ENCODE data around the gene NKAIN4.
A peak's percentile ranks its signal among the peaks of the same experiment; 100 is the strongest.

The NKAIN4 gene

DNA sequence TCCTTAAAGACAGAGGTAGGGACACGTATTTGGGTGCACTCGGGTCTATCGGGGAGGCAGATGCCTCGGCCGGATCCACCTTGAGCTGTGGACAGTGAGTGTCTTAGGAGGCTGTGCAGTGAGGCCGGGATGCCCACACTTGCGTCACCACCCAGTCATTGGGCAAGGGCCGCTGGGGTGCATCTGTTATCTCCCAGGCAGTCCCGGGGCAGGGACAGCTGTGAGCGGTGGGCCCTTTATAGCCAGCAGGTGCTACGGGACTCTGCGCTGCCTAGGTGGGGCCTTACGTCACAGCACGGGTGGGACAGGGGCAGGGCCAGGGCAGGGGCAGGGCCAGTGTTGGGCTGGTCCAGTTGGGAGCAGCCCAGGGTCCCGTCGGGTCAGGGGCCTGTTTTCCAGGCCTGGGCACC lies 38.0 kb upstream of the NKAIN4 start:
- no peak overlapping the region for H3K27ac ChIP-seq

DNA sequence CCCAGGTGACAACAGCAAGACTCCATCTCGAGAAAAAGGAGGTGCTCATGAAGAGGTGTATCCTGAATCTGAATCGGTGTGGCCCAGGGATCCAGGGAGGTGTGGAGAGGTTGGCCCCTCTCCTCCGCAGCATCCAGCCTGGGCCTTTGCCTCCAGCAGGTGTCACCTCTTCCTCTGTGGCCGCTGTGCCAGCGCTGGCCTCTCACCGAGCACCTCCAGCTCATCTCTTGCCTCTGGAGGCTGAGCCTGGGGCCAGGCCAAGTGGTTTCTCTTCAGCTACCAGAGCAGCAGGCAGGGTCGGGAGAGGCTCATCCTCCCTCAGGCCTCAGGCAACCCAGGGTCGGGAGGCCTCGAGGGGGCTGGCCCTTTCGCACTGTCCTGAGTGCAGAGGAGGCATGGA lies 37.5 kb upstream of the NKAIN4 start:
- H3K27ac ChIP-seq = no peak overlapping the region
- TF ChIP-seq, protein P1, sequence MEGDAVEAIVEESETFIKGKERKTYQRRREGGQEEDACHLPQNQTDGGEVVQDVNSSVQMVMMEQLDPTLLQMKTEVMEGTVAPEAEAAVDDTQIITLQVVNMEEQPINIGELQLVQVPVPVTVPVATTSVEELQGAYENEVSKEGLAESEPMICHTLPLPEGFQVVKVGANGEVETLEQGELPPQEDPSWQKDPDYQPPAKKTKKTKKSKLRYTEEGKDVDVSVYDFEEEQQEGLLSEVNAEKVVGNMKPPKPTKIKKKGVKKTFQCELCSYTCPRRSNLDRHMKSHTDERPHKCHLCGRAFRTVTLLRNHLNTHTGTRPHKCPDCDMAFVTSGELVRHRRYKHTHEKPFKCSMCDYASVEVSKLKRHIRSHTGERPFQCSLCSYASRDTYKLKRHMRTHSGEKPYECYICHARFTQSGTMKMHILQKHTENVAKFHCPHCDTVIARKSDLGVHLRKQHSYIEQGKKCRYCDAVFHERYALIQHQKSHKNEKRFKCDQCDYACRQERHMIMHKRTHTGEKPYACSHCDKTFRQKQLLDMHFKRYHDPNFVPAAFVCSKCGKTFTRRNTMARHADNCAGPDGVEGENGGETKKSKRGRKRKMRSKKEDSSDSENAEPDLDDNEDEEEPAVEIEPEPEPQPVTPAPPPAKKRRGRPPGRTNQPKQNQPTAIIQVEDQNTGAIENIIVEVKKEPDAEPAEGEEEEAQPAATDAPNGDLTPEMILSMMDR (conservative IDR thresholded peaks at IDR 0.05) = no peak

More for the DNA sequence above, 38.0 kb upstream of the NKAIN4 start:
- TF ChIP-seq, protein P1 (conservative IDR thresholded peaks at IDR 0.05) = no peak

DNA sequence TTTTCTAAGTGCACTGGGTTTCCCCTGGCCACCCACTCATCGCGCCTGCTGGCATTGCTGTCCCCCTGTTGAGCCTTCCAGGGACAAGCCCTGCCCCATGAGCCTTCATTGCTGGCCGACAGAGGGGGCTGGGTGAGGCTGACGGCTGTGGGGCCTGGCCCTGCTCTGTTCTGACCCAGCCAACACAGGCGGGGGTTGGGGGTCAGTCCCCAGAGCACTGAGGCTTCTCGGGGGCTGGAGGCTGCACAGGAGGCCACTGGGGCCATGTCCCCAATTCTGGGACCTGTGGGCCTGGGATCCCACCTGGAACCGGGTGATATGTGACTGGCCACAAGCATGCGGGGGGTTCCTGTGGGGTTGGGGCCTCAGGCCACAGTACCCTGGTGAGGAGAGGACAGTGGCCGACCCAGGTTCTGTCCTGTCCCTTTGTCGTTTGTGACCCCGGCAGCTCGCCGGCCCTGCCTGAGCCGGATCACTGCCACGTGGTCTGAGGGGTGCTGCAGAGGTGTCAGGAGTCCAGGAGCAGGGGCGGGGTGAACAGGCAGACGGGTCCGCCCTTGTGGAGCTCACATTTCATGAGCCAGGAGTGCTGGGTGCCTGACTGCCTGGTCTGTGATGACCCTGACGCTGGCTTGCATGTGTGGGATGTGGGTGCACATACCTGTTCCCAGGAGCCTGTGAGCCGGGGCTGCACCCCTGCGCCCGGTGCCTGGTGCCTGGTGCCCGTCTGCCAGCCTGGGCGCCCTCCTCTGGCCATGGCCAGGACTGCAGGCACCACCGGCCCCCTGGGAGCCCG lies 36.6 kb upstream of the NKAIN4 start:
- TF ChIP-seq, protein P1 (conservative IDR thresholded peaks at IDR 0.05) = peak; percentile 74
- no peak overlapping the region for H3K27ac ChIP-seq

DNA sequence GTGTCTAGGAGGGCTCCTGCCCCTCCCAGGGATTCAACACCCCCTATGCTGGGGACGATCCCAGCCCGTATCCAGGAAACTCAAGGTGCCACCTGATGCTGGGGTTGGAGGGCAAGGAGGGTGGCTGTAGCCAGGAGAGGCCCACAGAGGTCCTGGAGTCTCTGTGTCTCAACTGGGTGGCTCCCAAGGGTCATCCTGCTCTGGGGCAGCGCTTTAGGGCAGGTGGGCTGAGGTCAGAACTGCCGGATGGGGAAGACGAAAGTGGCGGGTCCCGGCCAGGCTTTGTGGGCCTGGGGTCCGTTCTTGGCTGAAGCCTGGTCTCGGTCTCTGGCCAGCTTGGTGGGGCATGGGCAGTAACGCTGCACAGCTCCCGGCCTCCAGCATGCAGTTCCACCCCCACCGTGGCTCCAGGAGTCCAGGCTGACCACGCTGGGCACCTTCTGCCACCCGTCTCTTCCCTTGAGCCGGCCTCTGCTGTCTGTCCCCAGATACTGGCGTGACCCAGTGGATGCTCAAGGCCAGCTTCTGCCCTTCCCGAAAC lies 35.9 kb upstream of the NKAIN4 start:
- H3K27ac ChIP-seq = no peak overlapping the region
- TF ChIP-seq, protein P1 (conservative IDR thresholded peaks at IDR 0.05) = no peak

DNA sequence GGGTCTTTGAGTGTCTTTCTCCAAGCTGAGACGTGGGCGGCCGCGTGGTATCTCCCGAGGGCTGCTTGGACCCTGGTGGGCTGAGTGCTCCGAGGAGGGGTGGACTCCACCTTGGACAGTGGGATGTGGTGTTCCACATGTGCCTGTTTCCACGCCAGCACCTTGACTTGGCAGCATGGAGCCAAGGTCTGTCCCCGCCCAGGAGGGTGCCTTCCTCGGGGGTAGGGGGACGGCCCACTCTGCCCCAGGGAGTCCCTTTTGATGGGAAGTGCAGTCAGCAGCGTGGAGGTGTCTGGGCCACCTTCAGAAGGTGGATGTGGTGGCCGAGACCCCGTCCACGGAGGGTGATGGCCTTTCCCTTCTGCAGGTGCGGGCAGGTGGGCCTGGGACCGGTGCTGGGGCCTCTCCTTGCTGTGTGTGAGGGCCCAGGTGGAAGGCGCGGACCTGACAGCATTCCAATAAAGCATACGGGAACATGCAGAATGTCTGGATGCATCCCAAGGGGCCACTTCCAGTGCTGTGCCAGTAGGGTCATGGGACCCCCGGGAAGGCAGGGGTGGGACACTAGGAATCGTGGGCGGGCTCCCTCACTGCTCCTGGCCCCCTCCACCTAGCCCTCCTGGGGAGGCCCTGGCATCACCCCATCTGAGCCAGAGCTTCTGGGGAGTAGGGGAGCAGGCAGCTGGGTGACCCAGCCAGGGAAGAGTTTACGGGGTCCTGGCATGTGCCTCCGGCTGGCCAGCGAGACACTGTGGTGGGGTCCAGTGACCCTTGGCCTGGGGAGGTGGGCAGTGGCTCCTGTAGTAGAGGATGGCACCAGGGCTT lies 35.3 kb upstream of the NKAIN4 start:
- no peak overlapping the region for H3K27ac ChIP-seq
- TF ChIP-seq, protein P1 (conservative IDR thresholded peaks at IDR 0.05) = no peak

DNA sequence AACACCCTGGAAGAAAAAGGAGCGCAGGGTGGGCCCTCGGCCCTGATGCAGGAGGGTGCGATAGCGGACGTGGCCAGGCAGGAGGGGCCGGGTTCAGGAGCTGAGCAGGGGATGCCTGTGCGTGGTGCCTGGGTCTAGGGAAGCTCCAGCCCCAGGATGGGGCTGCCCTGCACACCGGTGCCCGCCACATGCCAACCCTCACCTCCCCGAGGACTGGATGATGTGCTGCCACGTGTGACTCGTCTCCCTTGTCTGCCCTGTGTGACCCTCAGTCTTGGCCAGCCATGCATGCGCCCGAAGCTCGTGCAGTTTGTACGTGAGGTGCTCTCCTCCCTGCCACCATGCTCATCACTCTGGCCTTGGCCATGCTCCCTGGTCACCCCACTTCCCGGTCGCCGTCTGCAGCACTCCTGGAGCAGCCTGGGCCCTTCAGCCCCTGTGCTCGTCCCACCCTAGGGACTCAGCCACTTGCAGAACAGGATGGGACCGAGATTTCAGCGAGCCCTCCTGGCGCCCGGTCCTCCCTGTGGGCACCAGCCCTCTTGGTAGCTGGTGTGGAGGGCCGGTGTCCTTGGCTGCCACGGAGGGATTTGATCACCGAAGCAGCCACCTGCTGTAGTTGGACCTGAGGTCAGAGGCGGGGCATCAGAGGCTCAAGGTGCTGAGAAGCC lies 34.5 kb upstream of the NKAIN4 start:
- TF ChIP-seq, protein P1 (conservative IDR thresholded peaks at IDR 0.05) = no peak
- H3K27ac ChIP-seq = no peak overlapping the region

Measured in VCaP (cell line).